Activated B cell treated with CpG ODN at 0.5 μM for 24 hours (primary cell): Measurements from ENCODE around the gene MBTD1. TPM values are rescaled to one million over a fixed set of nuclear protein-coding genes. Genes with fewer than 3 reads are reported as not detected.

Source experiments
- ATAC-seq: fragments of 200-7000 bp; cut with Tn5 transposase; one replicate; pipeline ENCODE4 v1.10.0; 2021; ENCODE audit warnings: low read depth, mild to moderate bottlenecking, moderate library complexity
- CTCF ChIA-PET: fragments of 350-600 bp; sonication (Branson Sonifier 250); formaldehyde crosslinking; loops from one replicate; lab custom pipeline; 2021; ENCODE audit warnings: antibody characterized with exemption; lab: Charles Lee
- POLR2A ChIA-PET: fragments of 350-600 bp; sonication (Branson Sonifier 250); formaldehyde crosslinking; loops from one replicate; lab custom pipeline; 2021; ENCODE audit warnings: antibody characterized with exemption; lab: Charles Lee
- DNase-seq: peaks from one replicate; pipeline ENCODE4 v3.0.0; 2022
- H3K27ac Mint-ChIP-seq: one replicate; pipeline ENCODE4 v1.8.0; 2020; ENCODE audit warnings: mixed read lengths
- H3K27me3 Mint-ChIP-seq: one replicate; pipeline ENCODE4 v1.8.0; 2021; ENCODE audit warnings: mixed read lengths
- H3K36me3 Mint-ChIP-seq: one replicate; pipeline ENCODE4 v1.8.0; 2021; ENCODE audit warnings: low read depth, mixed read lengths
- H3K4me1 Mint-ChIP-seq: one replicate; pipeline ENCODE4 v1.8.0; 2021; ENCODE audit warnings: mixed read lengths
- H3K4me3 Mint-ChIP-seq: one replicate; pipeline ENCODE4 v1.8.0; 2020; ENCODE audit warnings: mild to moderate bottlenecking, mixed read lengths
- H3K9me3 Mint-ChIP-seq: one replicate; pipeline ENCODE4 v1.8.0; 2020; ENCODE audit warnings: mixed read lengths
- intact Hi-C: fragments of 100-400 bp; cut with micrococcal nuclease; formaldehyde crosslinking; loops from one replicate; pipeline ENCODE4 v1.15.1; 2024
- total RNA-seq: library from RNA; stranded (reverse); gene quantifications from 2 replicates; pipeline ENCODE4 v1.2.3, GENCODE V29; 2022
- TF ChIP-seq, protein P1 (sequence below): fragments of 200-600 bp; IDR thresholded peaks from one replicate; pipeline ENCODE4 v1.8.0; 2022; ENCODE audit warnings: antibody characterized with exemption, mild to moderate bottlenecking

Gene MBTD1
- total RNA-seq, 1 donor from 2014 or later = 23.6 TPM

DNA sequence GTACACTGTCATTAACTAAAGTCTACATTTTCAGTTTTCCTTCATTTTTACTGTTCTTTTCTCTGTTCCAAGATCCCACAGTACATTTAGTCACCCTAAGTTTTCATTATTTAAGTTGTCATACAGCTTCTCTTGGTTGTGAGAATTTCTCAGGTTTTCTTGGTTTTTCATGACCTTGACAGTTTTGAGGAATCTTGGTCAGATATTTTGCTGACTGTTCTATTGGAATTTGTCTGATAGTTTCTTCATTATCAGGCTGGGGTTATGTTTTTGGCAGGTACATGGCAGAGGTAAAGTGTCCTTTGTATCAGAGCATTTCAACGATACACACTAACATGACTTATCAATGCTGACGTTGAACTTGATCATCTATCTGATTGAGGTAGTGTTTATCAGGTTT, 19.6 kb downstream of the MBTD1 start:
- no peak for ATAC-seq
- intact Hi-C loops = no loop called here
- no peak for DNase-seq
- TF ChIP-seq, protein P1, sequence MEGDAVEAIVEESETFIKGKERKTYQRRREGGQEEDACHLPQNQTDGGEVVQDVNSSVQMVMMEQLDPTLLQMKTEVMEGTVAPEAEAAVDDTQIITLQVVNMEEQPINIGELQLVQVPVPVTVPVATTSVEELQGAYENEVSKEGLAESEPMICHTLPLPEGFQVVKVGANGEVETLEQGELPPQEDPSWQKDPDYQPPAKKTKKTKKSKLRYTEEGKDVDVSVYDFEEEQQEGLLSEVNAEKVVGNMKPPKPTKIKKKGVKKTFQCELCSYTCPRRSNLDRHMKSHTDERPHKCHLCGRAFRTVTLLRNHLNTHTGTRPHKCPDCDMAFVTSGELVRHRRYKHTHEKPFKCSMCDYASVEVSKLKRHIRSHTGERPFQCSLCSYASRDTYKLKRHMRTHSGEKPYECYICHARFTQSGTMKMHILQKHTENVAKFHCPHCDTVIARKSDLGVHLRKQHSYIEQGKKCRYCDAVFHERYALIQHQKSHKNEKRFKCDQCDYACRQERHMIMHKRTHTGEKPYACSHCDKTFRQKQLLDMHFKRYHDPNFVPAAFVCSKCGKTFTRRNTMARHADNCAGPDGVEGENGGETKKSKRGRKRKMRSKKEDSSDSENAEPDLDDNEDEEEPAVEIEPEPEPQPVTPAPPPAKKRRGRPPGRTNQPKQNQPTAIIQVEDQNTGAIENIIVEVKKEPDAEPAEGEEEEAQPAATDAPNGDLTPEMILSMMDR = no peak
- H3K9me3 Mint-ChIP-seq = no peaks in the 10 kb centered on the region
- no peak overlapping the region for H3K4me3 Mint-ChIP-seq
- no peaks in the 10 kb centered on the region for H3K27me3 Mint-ChIP-seq
- CTCF ChIA-PET = no interaction called here
- POLR2A ChIA-PET = interaction anchor here (0.7 kb wide), 1 partner anchor 281 kb away, joined by 4 read pairs; no protein-coding TSS in a partner anchor
- peaks cover 16% of the 10 kb centered on the region for H3K36me3 Mint-ChIP-seq
- peaks cover 31% of the 10 kb centered on the region for H3K4me1 Mint-ChIP-seq
- H3K27ac Mint-ChIP-seq = peak overlapping the region; percentile 32

DNA sequence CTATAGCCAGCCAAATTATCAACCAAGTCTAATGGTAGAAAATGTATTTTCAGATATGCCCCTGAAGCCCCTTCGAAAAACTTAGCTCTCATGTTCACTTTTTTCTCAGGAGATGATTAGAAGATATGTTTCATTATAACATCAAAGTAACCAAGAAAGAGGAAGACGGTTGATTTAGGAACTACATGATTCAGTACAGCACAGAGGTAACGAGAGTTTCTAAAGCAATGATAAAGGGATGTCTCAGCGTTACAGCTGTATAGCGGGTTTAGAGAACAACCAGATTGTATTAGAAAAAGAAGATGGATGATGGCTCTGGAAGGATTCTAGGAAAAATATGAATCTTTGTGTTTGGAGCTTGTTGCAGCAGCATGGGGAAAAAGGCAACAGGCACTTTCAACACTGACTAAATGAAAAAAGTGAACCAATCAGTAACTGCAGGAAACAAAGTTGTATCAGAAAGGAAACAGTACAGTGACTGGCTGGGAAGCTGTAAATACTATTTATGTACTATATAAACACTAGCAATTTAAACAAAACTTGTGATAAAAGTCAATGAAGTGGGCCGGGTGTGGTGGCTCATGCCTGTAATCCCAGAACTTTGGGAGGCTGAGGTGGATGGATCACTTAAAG, 21.5 kb downstream of the MBTD1 start:
- ATAC-seq (peak; percentile 93), DNase-seq (no peak)
- peak overlapping the region; percentile 71 for H3K4me3 Mint-ChIP-seq
- intact Hi-C loops = no loop called here
- peak overlapping the region; percentile 77 for H3K27ac Mint-ChIP-seq
- ChIA-PET CTCF (no interaction called here), POLR2A (interaction anchor here (0.9 to 1.5 kb wide), 2 partner anchors 17 to 22 kb away, joined by 3 to 5 read pairs; partner anchors contain the start of genes MBTD1 and UTP18)
- H3K36me3 Mint-ChIP-seq = peaks cover 9% of the 10 kb centered on the region
- TF ChIP-seq, protein P1 = no peak
- H3K9me3 Mint-ChIP-seq = no peaks in the 10 kb centered on the region
- peaks cover 33% of the 10 kb centered on the region for H3K4me1 Mint-ChIP-seq
- H3K27me3 Mint-ChIP-seq = no peaks in the 10 kb centered on the region

DNA sequence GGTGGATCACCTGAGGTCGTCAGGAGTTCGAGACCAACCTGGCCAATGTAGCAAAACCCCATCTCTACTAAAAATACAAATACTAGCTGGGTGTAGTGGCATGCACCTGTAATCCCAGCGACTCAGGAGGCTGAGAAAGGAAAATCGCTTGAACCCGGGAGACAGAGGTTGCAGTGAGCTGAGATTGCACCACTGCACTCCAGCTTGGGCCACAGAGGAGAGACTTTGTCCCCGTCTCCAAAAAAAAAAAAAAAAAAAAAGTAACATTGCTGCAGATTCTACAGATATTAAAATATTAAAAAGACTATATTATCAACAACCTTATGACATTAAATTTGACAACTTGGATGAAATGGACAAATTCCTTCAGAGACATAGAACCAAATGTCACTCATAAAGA, 25.7 kb downstream of the MBTD1 start:
- no peak for DNase-seq
- no peak for ATAC-seq
- H3K9me3 Mint-ChIP-seq = no peaks in the 10 kb centered on the region
- CTCF ChIA-PET = no interaction called here
- peaks cover 51% of the 10 kb centered on the region for H3K4me1 Mint-ChIP-seq
- peaks cover 12% of the 10 kb centered on the region for H3K36me3 Mint-ChIP-seq
- intact Hi-C loops = no loop called here
- POLR2A ChIA-PET = no interaction called here
- H3K4me3 Mint-ChIP-seq = no peak overlapping the region
- no peaks in the 10 kb centered on the region for H3K27me3 Mint-ChIP-seq
- TF ChIP-seq, protein P1 = no peak
- no peak overlapping the region for H3K27ac Mint-ChIP-seq

DNA sequence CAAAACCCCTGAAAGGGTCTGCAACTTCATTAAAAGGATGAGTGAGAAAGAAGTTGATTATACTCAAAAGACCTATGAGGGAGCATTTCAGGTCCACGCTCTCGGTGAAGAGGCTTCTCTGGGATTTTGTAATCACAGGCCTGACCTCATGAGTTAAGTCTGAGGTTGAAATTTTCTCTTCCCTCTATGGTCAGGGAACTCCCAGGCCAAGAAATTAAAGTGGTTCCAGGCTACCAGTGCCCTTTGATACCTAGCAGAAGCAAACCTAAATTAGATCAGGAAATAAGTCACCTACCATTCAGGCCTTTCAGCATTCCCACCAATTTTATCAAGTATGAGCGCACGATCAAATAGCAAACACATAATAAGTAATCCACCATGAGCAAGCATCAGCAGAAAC, 27.9 kb downstream of the MBTD1 start:
- H3K4me1 Mint-ChIP-seq = peaks cover 41% of the 10 kb centered on the region
- TF ChIP-seq, protein P1 = no peak
- ATAC-seq (no peak), DNase-seq (no peak)
- H3K27me3 Mint-ChIP-seq = no peaks in the 10 kb centered on the region
- peaks cover 8% of the 10 kb centered on the region for H3K36me3 Mint-ChIP-seq
- ChIA-PET CTCF (no interaction called here), POLR2A (no interaction called here)
- H3K27ac Mint-ChIP-seq = no peak overlapping the region
- H3K4me3 Mint-ChIP-seq = no peak overlapping the region
- intact Hi-C loops = no loop called here
- H3K9me3 Mint-ChIP-seq = no peaks in the 10 kb centered on the region

DNA sequence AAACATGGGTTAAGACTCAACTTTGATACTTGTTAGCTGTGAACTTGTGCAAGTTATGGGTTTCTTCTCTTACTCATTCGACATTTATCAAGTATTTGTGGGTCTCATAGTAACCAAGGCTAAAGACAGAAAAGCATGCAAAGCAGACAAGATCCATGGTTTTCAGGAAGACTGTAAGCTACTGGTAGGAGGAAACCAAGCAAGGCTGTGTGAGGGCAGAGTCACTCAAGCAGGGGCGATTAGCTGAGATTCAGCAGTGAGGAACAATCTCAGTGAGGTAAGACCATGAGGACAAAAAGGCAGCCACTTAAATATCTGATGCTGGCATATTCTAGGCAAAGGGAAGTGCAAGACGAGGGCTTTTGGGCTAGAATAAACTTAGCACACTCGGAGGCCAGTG, 29.5 kb downstream of the MBTD1 start:
- intact Hi-C loops = no loop called here
- peak overlapping the region; percentile 21 for H3K27ac Mint-ChIP-seq
- TF ChIP-seq, protein P1 = no peak
- H3K27me3 Mint-ChIP-seq = no peaks in the 10 kb centered on the region
- peaks cover 41% of the 10 kb centered on the region for H3K4me1 Mint-ChIP-seq
- peaks cover 8% of the 10 kb centered on the region for H3K36me3 Mint-ChIP-seq
- no peak for DNase-seq
- no peaks in the 10 kb centered on the region for H3K9me3 Mint-ChIP-seq
- peak; percentile 58 for ATAC-seq
- peak overlapping the region; percentile 3 for H3K4me3 Mint-ChIP-seq
- CTCF ChIA-PET = interaction anchor here (0.6 kb wide), 1 partner anchor 229 kb away, joined by 3 read pairs; no protein-coding TSS in a partner anchor
- POLR2A ChIA-PET = no interaction called here
